K562 (cell line): ENCODE measurements around the gene SOCS3. TPM values are rescaled to one million over a fixed set of nuclear protein-coding genes. Genes with fewer than 3 reads are reported as not detected.
A peak's percentile ranks its signal among the peaks of the same experiment; 100 is the strongest.

Source experiments
- ATAC-seq: fragments of 200-7000 bp; cut with Tn5 transposase; 3 replicates; pipeline ENCODE4 v1.9.1; 2020; ENCODE audit warnings: moderate library complexity
- BruUV-seq: library from RNA; stranded (reverse); fragments of 400-500 nt; replicated peaks from 2 replicates; lab custom pipeline; 2021; lab: Mats Ljungman, UMichigan
- CTCF ChIA-PET: fragments of 300-600 bp; formaldehyde crosslinking; extraction: SDS; loops from one replicate; lab custom pipeline; 2021; ENCODE audit warnings: low intra/inter-chr PET ratio; lab: Yijun Ruan, JAX
- POLR2A ChIA-PET: fragments of 300-600, 350-650 bp; sonication (Branson Sonifier 250); formaldehyde crosslinking; extraction: SDS; loops from one replicate; lab custom pipeline; 2021; ENCODE audit warnings: antibody characterized with exemption, inconsistent platforms; lab: Yijun Ruan, JAX
- DNase-seq, 4 experiments: peaks; one replicate each; pipeline versions ENCODE4 v3.0.0 to v3.0.0-alpha.2; 2011 to 2018; ENCODE audit warnings: low spot score in 3 of 4, mixed read lengths in 3 of 4; ENCODE audit errors: extremely low read depth in 1 of 4
- FAIRE-seq: peaks from 2 replicates; lab custom pipeline; 2011; peaks lifted over from hg19 to GRCh38; lab: Jason Lieb, UNC
- H2AFZ ChIP-seq: 2 replicates; pipeline ENCODE4 v1.6.0; 2011; ENCODE audit warnings: low read depth, low read length, control low read depth, inconsistent platforms
- H3K27ac ChIP-seq: fragments of 200-600 bp; 3 replicates; pipeline ENCODE4 v1.8.0; 2011; ENCODE audit warnings: low read depth, mild to moderate bottlenecking, control low read depth, inconsistent platforms, low read length, moderate library complexity, mixed read lengths; ENCODE audit errors: extremely low read depth
- H3K27me3 ChIP-seq, 2 experiments: fragments of 300-600 bp in 1 of 2; 2 replicates in 1 of 2; 3 replicates in 1 of 2; pipeline versions ENCODE4 v1.6.0 to v1.8.0; 2011; ENCODE audit warnings: inconsistent platforms in 2 of 2, low read length in 2 of 2, mild to moderate bottlenecking in 1 of 2, mixed read lengths in 1 of 2, moderate library complexity in 1 of 2; ENCODE audit not compliant: control insufficient read depth in 2 of 2, insufficient read depth in 2 of 2
- H3K36me3 ChIP-seq: fragments of 300-600 bp; 3 replicates; pipeline ENCODE4 v1.8.0; 2011; ENCODE audit warnings: mild to moderate bottlenecking, low read length, inconsistent platforms; ENCODE audit not compliant: control insufficient read depth, insufficient read depth
- H3K4me1 ChIP-seq, 2 experiments: fragments of 200-600 bp in 1 of 2; replicated peaks in 1 of 2; 2 replicates in 1 of 2; 3 replicates in 1 of 2; pipeline versions ENCODE4 v1.5.1 to v1.8.0; 2011; ENCODE audit warnings: inconsistent platforms in 2 of 2, low read length in 2 of 2, mild to moderate bottlenecking in 1 of 2, mixed read lengths in 1 of 2, moderate library complexity in 1 of 2; ENCODE audit not compliant: control insufficient read depth in 2 of 2, insufficient read depth in 2 of 2
- H3K4me2 ChIP-seq: 2 replicates; pipeline ENCODE4 v1.6.1; 2011; ENCODE audit warnings: low read length, control low read depth, inconsistent platforms, mixed read lengths; ENCODE audit not compliant: insufficient read depth
- H3K4me3 ChIP-seq: fragments of 200-600 bp; sonication (generic), shearing (Covaris generic); 2 replicates; pipeline ENCODE4 v1.5.1; 2016; ENCODE audit warnings: control low read depth, inconsistent platforms
- H3K79me2 ChIP-seq: fragments of 200-600 bp; 3 replicates; pipeline ENCODE4 v1.8.0; 2011; ENCODE audit warnings: low read length, inconsistent platforms; ENCODE audit not compliant: control insufficient read depth, insufficient read depth
- H3K9ac ChIP-seq, 2 experiments: 2 replicates each; pipeline versions ENCODE4 v1.6.0 to v1.6.1; 2011; ENCODE audit warnings: low read depth in 2 of 2, low read length in 2 of 2, control low read depth in 1 of 2, inconsistent platforms in 1 of 2, mild to moderate bottlenecking in 1 of 2, mixed read lengths in 1 of 2; ENCODE audit not compliant: insufficient read depth in 1 of 2
- H3K9me1 ChIP-seq: one replicate; pipeline ENCODE4 v1.6.0; 2011; ENCODE audit warnings: inconsistent platforms, mild to moderate bottlenecking, low read length, moderate library complexity; ENCODE audit not compliant: control insufficient read depth, insufficient read depth
- H3K9me3 ChIP-seq: replicated peaks from 2 replicates; pipeline ENCODE4 v1.5.1; 2011; ENCODE audit warnings: low read depth, low read length, inconsistent platforms; ENCODE audit not compliant: control insufficient read depth, insufficient read depth
- H4K20me1 ChIP-seq: replicated peaks from 2 replicates; pipeline ENCODE4 v1.6.1; 2011; ENCODE audit warnings: low read length, inconsistent platforms, mixed read lengths; ENCODE audit not compliant: control insufficient read depth, insufficient read depth
- CBX5 ChIP-seq: IDR thresholded peaks from 2 replicates; pipeline ENCODE4 v1.6.1; 2014; ENCODE audit warnings: low read depth, borderline replicate concordance
- DPF2 ChIP-seq: fragments of 450-650 bp; IDR thresholded peaks from 2 replicates; pipeline ENCODE4 v1.6.1; 2016
- HDAC1 ChIP-seq, 2 experiments: fragments of 450-650 bp; IDR thresholded peaks; 2 replicates each; pipeline ENCODE4 v1.6.1; 2016 to 2017; ENCODE audit warnings: inconsistent platforms in 1 of 2, mild to moderate bottlenecking in 1 of 2, moderate library complexity in 1 of 2
- KDM5B ChIP-seq: fragments of 200-600 bp; sonication (generic); IDR thresholded peaks from 2 replicates; pipeline ENCODE4 v1.6.1; 2012; ENCODE audit warnings: low read depth, mild to moderate bottlenecking, moderate library complexity, low read length, control low read depth, inconsistent platforms; ENCODE audit not compliant: insufficient replicate concordance
- L3MBTL2 ChIP-seq: fragments of 450-650 bp; IDR thresholded peaks from 2 replicates; pipeline ENCODE4 v1.6.1; 2016; ENCODE audit warnings: mild to moderate bottlenecking, moderate library complexity
- MEIS2 ChIP-seq: fragments of 450-650 bp; IDR thresholded peaks from 2 replicates; pipeline ENCODE4 v1.6.1; 2014; ENCODE audit warnings: mild to moderate bottlenecking; ENCODE audit not compliant: partially characterized antibody
- ZKSCAN3 ChIP-seq: fragments of 250-450 bp; sonication (Bioruptor Pico); IDR thresholded peaks from 2 replicates; pipeline ENCODE4 v1.4.0; 2020
- WGBS: fragments of 100-300 bp; shearing (Covaris generic); methylation state at CpG from one replicate; pipeline ENCODE4 v1.1.6; 2016; ENCODE audit warnings: low coverage, mixed read lengths; ENCODE audit not compliant: insufficient coverage; ENCODE audit errors: missing lambda C conversion rate; 5-methylcytosine and 5-hydroxymethylcytosine counted together
- in situ Hi-C: fragments of 300-500 bp; cut with MboI; formaldehyde crosslinking; loops from 4 replicates; pipeline ENCODE4 v1.15.0; 2018; ENCODE audit warnings: inconsistent platforms, mixed read lengths
- intact Hi-C: fragments of 100-400 bp; cut with micrococcal nuclease; formaldehyde crosslinking; loops from 2 replicates; pipeline ENCODE4 v1.14.2; 2022
- polyA plus RNA-seq, 8 experiments: library from polyadenylated mRNA; depleted of rRNA in 4 of 8; stranded (reverse) in 5 of 8; unstranded in 3 of 8; fragments of >200 nt; fragmentation: Nextera tagmentation in 2 of 8; fragmentation: Illumina TruSeq in 1 of 8; extraction: Ambion mirVana in 2 of 8; extraction: Trizol in 1 of 8; gene quantifications; 2 replicates each; pipeline versions ENCODE4 v1.2.1 to v1.2.3, GENCODE V29; 2011 to 2014; ENCODE audit warnings: inconsistent platforms in 1 of 8, missing spikeins in 1 of 8
- total RNA-seq, 7 experiments: library from RNA; depleted of rRNA in 6 of 7; stranded (reverse); fragments of >200 nt in 6 of 7; fragmentation: Illumina TruSeq in 2 of 7; extraction: Trizol in 2 of 7; gene quantifications; 2 replicates each; pipeline versions ENCODE4 v1.2.1 to v1.2.3, GENCODE V29; 2011 to 2021; ENCODE audit warnings: low replicate concordance in 1 of 7
- TF ChIP-seq, protein P1 (sequence below): fragments of 450-650 bp; IDR thresholded peaks from 2 replicates; pipeline ENCODE4 v1.6.1; 2016

SOCS3 gene
- total and polyA plus RNA-seq, 9 of the 15 experiments (the other 6 are each of a cell fraction or from before 2014, with no cell fraction given): 0.56 to 38.9 (median 13.7) TPM

DNA sequence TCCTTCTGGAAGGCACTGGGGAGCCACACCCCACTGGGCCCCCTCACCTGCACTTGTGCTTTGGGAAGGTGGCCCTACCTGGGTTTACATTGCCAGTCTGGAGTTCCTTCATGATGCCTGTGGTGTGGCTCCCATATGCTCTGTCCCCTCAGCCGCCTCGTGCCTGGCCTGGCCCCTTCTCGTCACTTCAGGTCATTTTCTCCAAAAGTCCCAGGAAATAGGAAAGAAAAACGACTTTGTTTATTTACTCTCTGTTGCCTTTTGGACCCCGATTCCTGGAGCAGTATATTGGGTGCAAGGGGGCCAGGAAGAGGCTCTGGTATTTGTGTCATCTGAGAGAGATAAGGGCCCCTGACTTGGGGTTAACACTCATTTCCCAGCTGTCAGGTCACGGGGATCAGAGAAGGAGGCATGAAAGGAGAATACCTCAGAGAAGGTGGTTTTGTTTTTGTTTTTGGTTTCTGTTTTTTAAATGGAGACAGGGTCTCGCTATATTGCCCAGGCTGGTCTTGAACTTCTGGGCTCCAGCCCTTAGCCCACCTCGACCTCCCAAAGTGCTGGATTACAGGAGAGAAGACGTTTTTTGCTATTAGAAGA, 4.7 kb downstream of the SOCS3 start:
- Histone ChIP-seq H2AFZ (no peak overlapping the region), H3K9me3 (no peaks in the 10 kb centered on the region), H3K79me2 (peaks cover 38% of the 10 kb centered on the region), H3K4me3 (no peak overlapping the region), H3K36me3 (peaks cover 33% of the 10 kb centered on the region), H3K9ac (peak overlapping the region; percentile 7 to 44; a peak in 2 of 4 replicates), H3K27ac (no peak overlapping the region), H3K27me3 (no peaks in the 10 kb centered on the region), H4K20me1 (peaks cover 37% of the 10 kb centered on the region), H3K4me1 (peaks cover 47 to 73% of the 10 kb centered on the region in 2 experiments), H3K4me2 (no peak overlapping the region), H3K9me1 (peaks cover 23% of the 10 kb centered on the region)
- FAIRE-seq: peak; percentile 73
- TF ChIP-seq KDM5B (peak; percentile 20), MEIS2 (peak; percentile 5), ZKSCAN3 (no peak), L3MBTL2 (peak; percentile 28), HDAC1 (IDR thresholded peaks at IDR 0.05) (peak in 1 of 2 experiments; percentile 38; a peak in 1 of 4 replicates), DPF2 (peak; percentile 42; the same call in 1 of the 2 replicates), CBX5 (no peak)
- TF ChIP-seq, protein P1, sequence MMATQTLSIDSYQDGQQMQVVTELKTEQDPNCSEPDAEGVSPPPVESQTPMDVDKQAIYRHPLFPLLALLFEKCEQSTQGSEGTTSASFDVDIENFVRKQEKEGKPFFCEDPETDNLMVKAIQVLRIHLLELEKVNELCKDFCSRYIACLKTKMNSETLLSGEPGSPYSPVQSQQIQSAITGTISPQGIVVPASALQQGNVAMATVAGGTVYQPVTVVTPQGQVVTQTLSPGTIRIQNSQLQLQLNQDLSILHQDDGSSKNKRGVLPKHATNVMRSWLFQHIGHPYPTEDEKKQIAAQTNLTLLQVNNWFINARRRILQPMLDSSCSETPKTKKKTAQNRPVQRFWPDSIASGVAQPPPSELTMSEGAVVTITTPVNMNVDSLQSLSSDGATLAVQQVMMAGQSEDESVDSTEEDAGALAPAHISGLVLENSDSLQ: peak; percentile 40; the same call in 1 of the 2 replicates
- no TSS peak for BruUV-seq
- intact Hi-C loops (no loop called here), in situ Hi-C loops (no loop called here)
- ChIA-PET POLR2A (interaction anchor here (1.2 to 1.7 kb wide), 3 partner anchors 9 to 14 kb away, joined by 3 read pairs; no protein-coding TSS in a partner anchor), CTCF (no interaction called here)
- ATAC-seq: no peak
- peak in 1 of 4 experiments; percentile 38 for DNase-seq
- WGBS: 30% methylated on average over 9 of the region's 9 CpGs
